ENCODE results near the gene SPATA16. TPM values are rescaled to one million over a fixed set of nuclear protein-coding genes. Genes with fewer than 3 reads are reported as not detected.

The SPATA16 gene
- total RNA-seq, 1 experiment from 2014 or later = 0.44 TPM

DNA sequence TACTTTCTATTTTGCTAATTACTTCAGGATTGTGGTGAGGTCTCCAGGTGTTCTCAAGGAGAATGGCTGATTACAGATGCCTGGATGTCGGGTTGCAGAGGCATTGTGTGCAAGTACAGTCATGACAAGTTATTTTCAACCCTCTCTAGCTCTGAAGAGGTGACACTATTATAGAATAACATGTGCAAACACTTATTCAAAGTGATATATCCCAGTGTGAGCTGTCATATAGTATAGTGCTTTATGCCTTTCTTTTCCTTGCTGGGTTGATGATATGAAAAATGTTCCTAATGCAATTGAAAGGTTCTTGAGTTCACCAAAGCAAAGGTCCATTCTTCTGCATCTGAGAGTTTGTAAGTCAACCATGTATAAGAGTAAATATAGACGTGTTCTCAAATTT lies 167.2 kb downstream of the SPATA16 start:
- ATAC-seq (no peak), DNase-seq (ENCODE audit: low spot score) (no peak)
- Mint-ChIP-seq H3K9me3 (peaks cover 3% of the 10 kb centered on the region), H3K27me3 (ENCODE audit: low read depth) (no peaks in the 10 kb centered on the region), H3K36me3 (no peaks in the 10 kb centered on the region), H3K4me3 (no peak overlapping the region), H3K4me1 (no peaks in the 10 kb centered on the region; the same call in 1 of the 2 replicates), H3K27ac (no peak overlapping the region)
- ChIA-PET CTCF (no interaction called here), POLR2A (interaction anchor here (0.7 kb wide), 1 partner anchor 167 kb away, joined by 3 read pairs; no protein-coding TSS in a partner anchor)
- TF ChIP-seq TCF7 (CRISPR knock-in tag; IDR thresholded peaks at IDR 0.05; ENCODE audit: low read depth) (no peak), NR2C2 (CRISPR knock-in tag; IDR thresholded peaks at IDR 0.05) (no peak), NFYB (CRISPR knock-in tag; conservative IDR thresholded peaks at IDR 0.05; ENCODE audit: low read depth) (no peak), GABPB1 (CRISPR knock-in tag; IDR thresholded peaks at IDR 0.05) (no peak), PRRX2 (CRISPR knock-in tag; IDR thresholded peaks at IDR 0.05) (no peak), ZNF317 (CRISPR knock-in tag; IDR thresholded peaks at IDR 0.05; ENCODE audit: borderline replicate concordance, low read depth) (no peak), ZNF232 (CRISPR knock-in tag; IDR thresholded peaks at IDR 0.05) (no peak), IRF2 (CRISPR knock-in tag; IDR thresholded peaks at IDR 0.05; ENCODE audit: borderline replicate concordance, low read depth) (no peak), ELF4 (CRISPR knock-in tag; IDR thresholded peaks at IDR 0.05; ENCODE audit: low read depth) (no peak), TEAD4 (CRISPR knock-in tag; IDR thresholded peaks at IDR 0.05) (no peak), SP1 (CRISPR knock-in tag; conservative IDR thresholded peaks at IDR 0.05) (no peak), GRHL2 (CRISPR knock-in tag; IDR thresholded peaks at IDR 0.05; ENCODE audit: insufficient replicate concordance, severe bottlenecking) (no peak)
- TF ChIP-seq, protein P1, sequence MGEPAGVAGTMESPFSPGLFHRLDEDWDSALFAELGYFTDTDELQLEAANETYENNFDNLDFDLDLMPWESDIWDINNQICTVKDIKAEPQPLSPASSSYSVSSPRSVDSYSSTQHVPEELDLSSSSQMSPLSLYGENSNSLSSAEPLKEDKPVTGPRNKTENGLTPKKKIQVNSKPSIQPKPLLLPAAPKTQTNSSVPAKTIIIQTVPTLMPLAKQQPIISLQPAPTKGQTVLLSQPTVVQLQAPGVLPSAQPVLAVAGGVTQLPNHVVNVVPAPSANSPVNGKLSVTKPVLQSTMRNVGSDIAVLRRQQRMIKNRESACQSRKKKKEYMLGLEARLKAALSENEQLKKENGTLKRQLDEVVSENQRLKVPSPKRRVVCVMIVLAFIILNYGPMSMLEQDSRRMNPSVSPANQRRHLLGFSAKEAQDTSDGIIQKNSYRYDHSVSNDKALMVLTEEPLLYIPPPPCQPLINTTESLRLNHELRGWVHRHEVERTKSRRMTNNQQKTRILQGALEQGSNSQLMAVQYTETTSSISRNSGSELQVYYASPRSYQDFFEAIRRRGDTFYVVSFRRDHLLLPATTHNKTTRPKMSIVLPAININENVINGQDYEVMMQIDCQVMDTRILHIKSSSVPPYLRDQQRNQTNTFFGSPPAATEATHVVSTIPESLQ (CRISPR knock-in tag; IDR thresholded peaks at IDR 0.05) = no peak
- TF ChIP-seq, protein P2, sequence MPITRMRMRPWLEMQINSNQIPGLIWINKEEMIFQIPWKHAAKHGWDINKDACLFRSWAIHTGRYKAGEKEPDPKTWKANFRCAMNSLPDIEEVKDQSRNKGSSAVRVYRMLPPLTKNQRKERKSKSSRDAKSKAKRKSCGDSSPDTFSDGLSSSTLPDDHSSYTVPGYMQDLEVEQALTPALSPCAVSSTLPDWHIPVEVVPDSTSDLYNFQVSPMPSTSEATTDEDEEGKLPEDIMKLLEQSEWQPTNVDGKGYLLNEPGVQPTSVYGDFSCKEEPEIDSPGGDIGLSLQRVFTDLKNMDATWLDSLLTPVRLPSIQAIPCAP (CRISPR knock-in tag; IDR thresholded peaks at IDR 0.05) = no peak
- TF ChIP-seq, protein P3, sequence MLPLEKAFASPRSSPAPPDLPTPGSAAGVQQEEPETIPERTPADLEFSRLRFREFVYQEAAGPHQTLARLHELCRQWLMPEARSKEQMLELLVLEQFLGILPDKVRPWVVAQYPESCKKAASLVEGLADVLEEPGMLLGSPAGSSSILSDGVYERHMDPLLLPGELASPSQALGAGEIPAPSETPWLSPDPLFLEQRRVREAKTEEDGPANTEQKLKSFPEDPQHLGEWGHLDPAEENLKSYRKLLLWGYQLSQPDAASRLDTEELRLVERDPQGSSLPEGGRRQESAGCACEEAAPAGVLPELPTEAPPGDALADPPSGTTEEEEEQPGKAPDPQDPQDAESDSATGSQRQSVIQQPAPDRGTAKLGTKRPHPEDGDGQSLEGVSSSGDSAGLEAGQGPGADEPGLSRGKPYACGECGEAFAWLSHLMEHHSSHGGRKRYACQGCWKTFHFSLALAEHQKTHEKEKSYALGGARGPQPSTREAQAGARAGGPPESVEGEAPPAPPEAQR (CRISPR knock-in tag; IDR thresholded peaks at IDR 0.05) = no peak
- TF ChIP-seq, protein P4, sequence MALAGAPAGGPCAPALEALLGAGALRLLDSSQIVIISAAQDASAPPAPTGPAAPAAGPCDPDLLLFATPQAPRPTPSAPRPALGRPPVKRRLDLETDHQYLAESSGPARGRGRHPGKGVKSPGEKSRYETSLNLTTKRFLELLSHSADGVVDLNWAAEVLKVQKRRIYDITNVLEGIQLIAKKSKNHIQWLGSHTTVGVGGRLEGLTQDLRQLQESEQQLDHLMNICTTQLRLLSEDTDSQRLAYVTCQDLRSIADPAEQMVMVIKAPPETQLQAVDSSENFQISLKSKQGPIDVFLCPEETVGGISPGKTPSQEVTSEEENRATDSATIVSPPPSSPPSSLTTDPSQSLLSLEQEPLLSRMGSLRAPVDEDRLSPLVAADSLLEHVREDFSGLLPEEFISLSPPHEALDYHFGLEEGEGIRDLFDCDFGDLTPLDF (CRISPR knock-in tag; IDR thresholded peaks at IDR 0.05) = no peak

DNA sequence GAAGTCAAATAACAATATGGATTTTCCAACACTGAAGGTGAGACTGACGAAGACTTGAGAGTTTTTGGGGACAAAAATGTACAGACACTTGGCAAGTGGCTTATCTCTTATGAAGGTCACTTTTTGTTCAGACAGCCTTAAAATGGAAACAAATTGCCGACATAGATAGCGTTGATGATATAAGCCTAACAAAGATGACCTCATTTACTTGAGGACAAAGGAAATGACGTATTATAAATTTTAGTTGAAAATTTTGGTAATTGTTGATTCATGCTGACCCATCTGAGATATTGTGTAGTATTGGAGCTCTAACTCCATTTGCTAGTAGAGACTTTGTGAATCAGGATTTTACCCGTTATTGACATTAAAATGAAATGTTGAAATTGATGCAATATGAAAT lies 168.3 kb downstream of the SPATA16 start:
- H3K27me3 Mint-ChIP-seq (ENCODE audit: low read depth) = no peaks in the 10 kb centered on the region
- H3K36me3 Mint-ChIP-seq = peaks cover 5% of the 10 kb centered on the region; the same call in 1 of the 2 replicates
- H3K27ac Mint-ChIP-seq = no peak overlapping the region
- no peak for TF ChIP-seq SP1 (CRISPR knock-in tag; conservative IDR thresholded peaks at IDR 0.05)
- TF ChIP-seq ZNF263 (CRISPR knock-in tag; IDR thresholded peaks at IDR 0.05; ENCODE audit: low read depth) = no peak
- TF ChIP-seq, protein P5, sequence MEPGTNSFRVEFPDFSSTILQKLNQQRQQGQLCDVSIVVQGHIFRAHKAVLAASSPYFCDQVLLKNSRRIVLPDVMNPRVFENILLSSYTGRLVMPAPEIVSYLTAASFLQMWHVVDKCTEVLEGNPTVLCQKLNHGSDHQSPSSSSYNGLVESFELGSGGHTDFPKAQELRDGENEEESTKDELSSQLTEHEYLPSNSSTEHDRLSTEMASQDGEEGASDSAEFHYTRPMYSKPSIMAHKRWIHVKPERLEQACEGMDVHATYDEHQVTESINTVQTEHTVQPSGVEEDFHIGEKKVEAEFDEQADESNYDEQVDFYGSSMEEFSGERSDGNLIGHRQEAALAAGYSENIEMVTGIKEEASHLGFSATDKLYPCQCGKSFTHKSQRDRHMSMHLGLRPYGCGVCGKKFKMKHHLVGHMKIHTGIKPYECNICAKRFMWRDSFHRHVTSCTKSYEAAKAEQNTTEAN (CRISPR knock-in tag; IDR thresholded peaks at IDR 0.05) = no peak
- TF ChIP-seq, protein P6, sequence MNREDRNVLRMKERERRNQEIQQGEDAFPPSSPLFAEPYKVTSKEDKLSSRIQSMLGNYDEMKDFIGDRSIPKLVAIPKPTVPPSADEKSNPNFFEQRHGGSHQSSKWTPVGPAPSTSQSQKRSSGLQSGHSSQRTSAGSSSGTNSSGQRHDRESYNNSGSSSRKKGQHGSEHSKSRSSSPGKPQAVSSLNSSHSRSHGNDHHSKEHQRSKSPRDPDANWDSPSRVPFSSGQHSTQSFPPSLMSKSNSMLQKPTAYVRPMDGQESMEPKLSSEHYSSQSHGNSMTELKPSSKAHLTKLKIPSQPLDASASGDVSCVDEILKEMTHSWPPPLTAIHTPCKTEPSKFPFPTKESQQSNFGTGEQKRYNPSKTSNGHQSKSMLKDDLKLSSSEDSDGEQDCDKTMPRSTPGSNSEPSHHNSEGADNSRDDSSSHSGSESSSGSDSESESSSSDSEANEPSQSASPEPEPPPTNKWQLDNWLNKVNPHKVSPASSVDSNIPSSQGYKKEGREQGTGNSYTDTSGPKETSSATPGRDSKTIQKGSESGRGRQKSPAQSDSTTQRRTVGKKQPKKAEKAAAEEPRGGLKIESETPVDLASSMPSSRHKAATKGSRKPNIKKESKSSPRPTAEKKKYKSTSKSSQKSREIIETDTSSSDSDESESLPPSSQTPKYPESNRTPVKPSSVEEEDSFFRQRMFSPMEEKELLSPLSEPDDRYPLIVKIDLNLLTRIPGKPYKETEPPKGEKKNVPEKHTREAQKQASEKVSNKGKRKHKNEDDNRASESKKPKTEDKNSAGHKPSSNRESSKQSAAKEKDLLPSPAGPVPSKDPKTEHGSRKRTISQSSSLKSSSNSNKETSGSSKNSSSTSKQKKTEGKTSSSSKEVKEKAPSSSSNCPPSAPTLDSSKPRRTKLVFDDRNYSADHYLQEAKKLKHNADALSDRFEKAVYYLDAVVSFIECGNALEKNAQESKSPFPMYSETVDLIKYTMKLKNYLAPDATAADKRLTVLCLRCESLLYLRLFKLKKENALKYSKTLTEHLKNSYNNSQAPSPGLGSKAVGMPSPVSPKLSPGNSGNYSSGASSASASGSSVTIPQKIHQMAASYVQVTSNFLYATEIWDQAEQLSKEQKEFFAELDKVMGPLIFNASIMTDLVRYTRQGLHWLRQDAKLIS (CRISPR knock-in tag; IDR thresholded peaks at IDR 0.05; ENCODE audit: borderline replicate concordance) = no peak
- no peak for TF ChIP-seq RELA (CRISPR knock-in tag; IDR thresholded peaks at IDR 0.05; ENCODE audit: borderline replicate concordance)
- TF ChIP-seq ELF4 (CRISPR knock-in tag; IDR thresholded peaks at IDR 0.05; ENCODE audit: low read depth) = no peak
- no peak for TF ChIP-seq KAT7 (CRISPR knock-in tag; IDR thresholded peaks at IDR 0.05; ENCODE audit: borderline replicate concordance)
- no peak for TF ChIP-seq ESRRA (CRISPR knock-in tag; IDR thresholded peaks at IDR 0.05; ENCODE audit: borderline replicate concordance)
- no peak for TF ChIP-seq ZNF219 (CRISPR knock-in tag; IDR thresholded peaks at IDR 0.05; ENCODE audit: borderline replicate concordance)
- TF ChIP-seq, protein P7, sequence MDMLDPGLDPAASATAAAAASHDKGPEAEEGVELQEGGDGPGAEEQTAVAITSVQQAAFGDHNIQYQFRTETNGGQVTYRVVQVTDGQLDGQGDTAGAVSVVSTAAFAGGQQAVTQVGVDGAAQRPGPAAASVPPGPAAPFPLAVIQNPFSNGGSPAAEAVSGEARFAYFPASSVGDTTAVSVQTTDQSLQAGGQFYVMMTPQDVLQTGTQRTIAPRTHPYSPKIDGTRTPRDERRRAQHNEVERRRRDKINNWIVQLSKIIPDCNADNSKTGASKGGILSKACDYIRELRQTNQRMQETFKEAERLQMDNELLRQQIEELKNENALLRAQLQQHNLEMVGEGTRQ (CRISPR knock-in tag; IDR thresholded peaks at IDR 0.05) = no peak
- no peak for TF ChIP-seq SMAD4 (CRISPR knock-in tag; IDR thresholded peaks at IDR 0.05)
- H3K4me1 Mint-ChIP-seq = no peaks in the 10 kb centered on the region; the same call in 1 of the 2 replicates
- ATAC-seq (no peak), DNase-seq (ENCODE audit: low spot score) (no peak)
- H3K4me3 Mint-ChIP-seq = no peak overlapping the region
- H3K9me3 Mint-ChIP-seq = peaks cover 13% of the 10 kb centered on the region
- ChIA-PET POLR2A (no interaction called here), CTCF (no interaction called here)
